ENCODE measurements around the gene CCBE1.
"Not testable (repeated sequence)": the region's sequence is repeated elsewhere in the genome, so short reads cannot be mapped to it uniquely, and the experiment has no call there.

Gene CCBE1

GRCh38 chr18:59697236-59697932, at the start of gene CCBE1:
CCBE1 (minus strand) TSS chr18:59697423.
- TF ChIP-seq CTCF (conservative IDR thresholded peaks at IDR 0.05; ENCODE audit: low read depth, low read length): peak; percentile 96
- no peak for DNase-seq (ENCODE audit: low read depth)
- H3K4me3 ChIP-seq (ENCODE audit: low read length): peak within 1 kb of the TSS; percentile 59

- H3K4me3 ChIP-seq (ENCODE audit: low read length): no peak overlapping the region
- DNase-seq (ENCODE audit: low read depth): no peak
- TF ChIP-seq CTCF (conservative IDR thresholded peaks at IDR 0.05; ENCODE audit: low read depth, low read length): no peak
These were observed 47.1 kb upstream of the CCBE1 start for GRCh38 chr18:59744271-59744721.

DNA sequence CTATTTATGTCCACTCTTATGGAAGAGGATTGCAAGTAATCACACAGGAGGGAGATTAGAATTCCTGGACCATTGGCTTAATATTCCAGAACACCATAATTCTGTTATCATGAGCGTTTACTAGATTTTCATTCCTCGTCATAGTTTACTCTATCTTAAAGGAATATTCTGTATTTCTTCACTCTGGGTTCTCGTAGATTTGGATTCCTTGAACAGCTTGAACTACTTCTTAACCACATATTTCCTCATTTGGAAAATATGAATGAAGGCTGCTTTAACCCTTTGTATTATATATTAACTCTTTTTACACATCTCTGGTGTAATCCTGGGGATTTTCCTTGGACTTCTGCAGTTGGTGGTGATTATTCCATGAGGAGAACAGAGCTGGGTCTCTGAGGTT, 46.3 kb upstream of the CCBE1 start:
- no peak for TF ChIP-seq CTCF (conservative IDR thresholded peaks at IDR 0.05; ENCODE audit: low read depth, low read length)
- no peak for DNase-seq (ENCODE audit: low read depth)
- H3K4me3 ChIP-seq (ENCODE audit: low read length): no peak overlapping the region

- TF ChIP-seq CTCF (conservative IDR thresholded peaks at IDR 0.05; ENCODE audit: low read depth, low read length): no peak
- H3K4me3 ChIP-seq (ENCODE audit: low read length): no peak overlapping the region
- DNase-seq (ENCODE audit: low read depth): no peak
These were observed 45.3 kb upstream of the CCBE1 start for GRCh38 chr18:59742325-59743111.

DNA sequence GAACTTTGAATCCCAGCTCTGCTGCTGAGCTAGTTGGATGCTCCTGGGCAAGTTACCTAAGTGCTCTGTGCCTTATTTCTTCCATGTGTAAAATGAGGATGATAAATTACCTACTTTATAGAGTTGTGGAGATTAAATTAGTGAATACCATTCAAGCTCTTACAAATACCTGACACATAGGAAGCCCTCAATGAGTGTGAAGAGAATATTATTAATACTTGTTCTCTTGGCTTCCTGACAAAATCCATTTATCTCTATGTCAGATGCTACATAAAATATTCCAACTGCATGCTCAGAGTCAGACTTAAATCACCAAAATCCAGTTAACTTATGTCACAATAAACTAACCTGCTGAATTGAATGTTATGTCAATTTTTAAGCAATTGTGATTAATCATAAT, 42.9 kb upstream of the CCBE1 start:
- no peak for TF ChIP-seq CTCF (conservative IDR thresholded peaks at IDR 0.05; ENCODE audit: low read depth, low read length)
- H3K4me3 ChIP-seq (ENCODE audit: low read length): no peak overlapping the region
- DNase-seq (ENCODE audit: low read depth): no peak

DNA sequence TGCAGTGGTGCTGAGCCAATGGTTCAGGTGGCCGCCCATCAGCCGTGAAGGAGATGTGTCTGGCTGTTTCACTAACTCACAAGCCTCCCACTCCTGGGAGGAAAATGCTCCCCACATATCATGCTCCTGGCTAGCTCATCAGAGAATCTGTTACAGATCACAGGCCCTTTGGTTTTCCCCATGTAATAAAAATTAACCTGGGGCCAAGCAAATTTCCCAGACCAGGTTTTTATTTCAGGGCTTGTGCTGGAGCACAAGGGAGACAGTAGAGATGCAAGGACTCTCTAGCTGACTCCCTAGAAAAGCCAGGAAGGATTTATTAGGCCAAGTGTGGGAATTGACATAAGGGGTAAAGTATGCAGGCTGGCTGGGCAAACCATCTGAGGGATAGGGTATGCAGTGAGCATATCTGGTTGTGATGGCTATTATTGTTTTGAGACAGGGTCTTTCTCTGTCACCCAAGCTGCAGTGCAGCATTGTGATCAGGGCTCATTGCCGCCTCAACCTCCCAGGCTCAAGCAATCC, 40.6 kb upstream of the CCBE1 start:
- TF ChIP-seq CTCF (conservative IDR thresholded peaks at IDR 0.05; ENCODE audit: low read depth, low read length): no peak
- no peak for DNase-seq (ENCODE audit: low read depth)

GRCh38 chr18:59737335-59737734, 40.1 kb upstream of the CCBE1 start:
- not testable (repeated sequence) for DNase-seq (ENCODE audit: low read depth); H3K4me3 ChIP-seq (ENCODE audit: low read length)

More for the DNA sequence above, 40.6 kb upstream of the CCBE1 start:
- no peak overlapping the region for H3K4me3 ChIP-seq (ENCODE audit: low read length)
